ENCODE measurements around the gene TCF4.
"Not testable (repeated sequence)": the region's sequence is repeated elsewhere in the genome, so short reads cannot be mapped to it uniquely, and the experiment has no call there.

TCF4 gene

GRCh38 chr18:55486936-55487335 is 101.1 kb downstream of the TCF4 start:
- no peak overlapping the region for H3K4me3 ChIP-seq (ENCODE audit: low read depth, low read length)
- no peak for DNase-seq (ENCODE audit: low read depth)

- no peak overlapping the region for H3K4me3 ChIP-seq (ENCODE audit: low read depth, low read length)
- DNase-seq (ENCODE audit: low read depth) = peak; percentile 71
Observed at GRCh38 chr18:55485666-55486065, 102.3 kb downstream of the TCF4 start.

DNA sequence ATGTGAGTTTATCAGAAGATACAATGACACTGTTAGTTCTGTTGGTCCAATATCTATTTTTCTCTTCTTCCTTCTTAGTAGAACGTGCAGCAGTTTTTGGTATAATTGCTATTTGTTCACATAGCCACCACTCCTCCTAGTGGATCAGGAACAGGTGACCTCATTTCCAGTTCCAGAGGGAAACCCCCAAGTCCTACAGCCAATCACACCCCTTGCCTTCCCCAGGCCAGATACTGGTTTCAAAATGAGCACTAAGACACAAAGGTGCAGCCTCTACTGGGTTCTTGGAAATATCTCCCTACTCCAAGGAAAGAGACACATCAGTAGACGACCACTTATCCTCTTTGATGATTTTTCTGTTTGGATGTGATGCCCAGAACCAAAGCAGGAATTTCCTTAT is 103.2 kb downstream of the TCF4 start:
- DNase-seq (ENCODE audit: low read depth) = no peak
- no peak overlapping the region for H3K4me3 ChIP-seq (ENCODE audit: low read depth, low read length)

- H3K4me3 ChIP-seq (ENCODE audit: low read depth, low read length) = no peak overlapping the region
- DNase-seq (ENCODE audit: low read depth) = no peak
Observed at GRCh38 chr18:55483266-55483871, 104.6 kb downstream of the TCF4 start.

- no peak overlapping the region for H3K4me3 ChIP-seq (ENCODE audit: low read depth, low read length)
- DNase-seq (ENCODE audit: low read depth) = no peak
Observed at GRCh38 chr18:55479656-55480420, 108.2 kb downstream of the TCF4 start.

DNA sequence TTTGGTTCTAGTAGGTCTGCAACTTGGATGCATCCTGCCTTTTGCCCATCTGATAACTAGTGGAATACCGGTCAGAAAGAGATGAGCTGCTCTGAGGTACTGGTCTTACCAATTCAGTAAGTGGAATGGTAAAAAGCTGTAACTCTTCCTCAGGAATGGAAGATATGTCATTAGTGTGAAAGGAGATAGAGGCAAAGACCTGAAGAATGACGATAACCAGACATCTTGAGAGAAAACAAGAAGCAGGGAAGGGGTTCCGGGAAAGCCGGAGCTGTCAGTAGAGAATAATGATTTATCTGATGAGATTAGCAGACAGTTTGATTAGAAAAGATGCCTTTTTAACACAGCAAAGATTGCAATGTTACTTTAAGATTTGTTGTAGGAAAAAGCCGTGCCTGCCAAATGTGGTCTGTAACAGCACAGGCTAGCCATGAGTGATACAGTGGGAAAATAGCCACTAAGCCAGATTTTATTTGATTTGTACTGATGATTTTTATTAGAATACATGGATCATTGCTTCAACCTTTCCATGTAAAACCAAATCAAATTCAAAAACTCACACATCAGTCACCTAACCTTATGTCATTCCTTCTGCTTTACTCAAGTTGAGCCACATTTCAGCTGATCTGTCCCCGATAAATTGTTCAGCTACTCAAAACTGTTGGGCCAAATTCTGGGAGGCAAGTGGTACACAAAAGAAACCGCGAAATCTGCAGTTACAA is 110.0 kb downstream of the TCF4 start:
- H3K4me3 ChIP-seq (ENCODE audit: low read depth, low read length) = peak overlapping the region; percentile 45

GRCh38 chr18:55477499-55477859 is 110.5 kb downstream of the TCF4 start:
- peak overlapping the region; percentile 45 for H3K4me3 ChIP-seq (ENCODE audit: low read depth, low read length)

More for the DNA sequence above, 110.0 kb downstream of the TCF4 start:
- DNase-seq (ENCODE audit: low read depth) = no peak

DNA sequence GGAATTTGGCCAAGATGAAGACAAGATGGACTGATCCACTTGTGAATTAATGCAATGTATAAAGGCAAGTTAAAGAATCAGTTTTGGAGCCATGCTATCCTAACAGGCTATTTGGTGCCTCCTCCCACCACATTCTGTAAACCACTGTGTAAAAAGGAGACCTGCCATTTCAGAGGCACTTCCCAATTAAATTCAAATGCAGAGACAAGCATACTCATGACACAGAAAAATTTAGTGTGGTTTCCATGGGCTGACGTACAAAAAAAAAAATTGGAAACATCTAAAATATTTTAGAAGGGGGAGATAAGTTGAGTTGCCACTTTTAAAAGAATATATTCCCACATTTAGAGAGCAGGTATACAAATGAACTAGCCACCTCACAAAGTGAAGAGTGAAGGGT is 112.1 kb downstream of the TCF4 start:
- DNase-seq (ENCODE audit: low read depth) = no peak
- H3K4me3 ChIP-seq (ENCODE audit: low read depth, low read length) = no peak overlapping the region

More at GRCh38 chr18:55477499-55477859, 110.5 kb downstream of the TCF4 start:
- no peak for DNase-seq (ENCODE audit: low read depth)

GRCh38 chr18:55475467-55475866 is 112.5 kb downstream of the TCF4 start:
- DNase-seq (ENCODE audit: low read depth) = no peak
- no peak overlapping the region for H3K4me3 ChIP-seq (ENCODE audit: low read depth, low read length)

GRCh38 chr18:55473560-55473959 is 114.4 kb downstream of the TCF4 start:
- no peak for DNase-seq (ENCODE audit: low read depth)
- no peak overlapping the region for H3K4me3 ChIP-seq (ENCODE audit: low read depth, low read length)

DNA sequence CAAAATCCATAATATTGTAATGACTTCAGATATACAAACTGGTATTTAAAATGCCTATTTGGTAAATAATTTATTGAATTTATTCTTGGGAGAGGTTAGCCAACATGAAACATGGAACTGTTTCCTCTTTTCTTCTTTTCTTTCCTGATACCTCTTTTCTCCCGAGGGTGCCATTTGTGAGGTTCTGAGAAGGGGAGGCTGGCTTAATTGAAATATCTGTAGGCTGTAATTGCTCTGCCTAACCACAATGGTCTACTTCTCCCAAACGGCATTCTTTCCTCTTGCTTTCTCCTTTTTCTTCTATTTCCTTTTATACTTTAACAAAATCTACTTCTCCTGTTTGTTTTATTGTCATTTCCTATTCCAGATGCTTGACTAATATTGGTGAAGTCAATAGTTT is 114.9 kb downstream of the TCF4 start:
- no peak overlapping the region for H3K4me3 ChIP-seq (ENCODE audit: low read depth, low read length)
- no peak for DNase-seq (ENCODE audit: low read depth)

- no peak overlapping the region for H3K4me3 ChIP-seq (ENCODE audit: low read depth, low read length)
Observed at GRCh38 chr18:55470826-55471225, 117.2 kb downstream of the TCF4 start.

GRCh38 chr18:55469134-55469533 is 118.9 kb downstream of the TCF4 start:
- H3K4me3 ChIP-seq (ENCODE audit: low read depth, low read length); DNase-seq (ENCODE audit: low read depth): not testable (repeated sequence)

More at GRCh38 chr18:55470826-55471225, 117.2 kb downstream of the TCF4 start:
- no peak for DNase-seq (ENCODE audit: low read depth)

DNA sequence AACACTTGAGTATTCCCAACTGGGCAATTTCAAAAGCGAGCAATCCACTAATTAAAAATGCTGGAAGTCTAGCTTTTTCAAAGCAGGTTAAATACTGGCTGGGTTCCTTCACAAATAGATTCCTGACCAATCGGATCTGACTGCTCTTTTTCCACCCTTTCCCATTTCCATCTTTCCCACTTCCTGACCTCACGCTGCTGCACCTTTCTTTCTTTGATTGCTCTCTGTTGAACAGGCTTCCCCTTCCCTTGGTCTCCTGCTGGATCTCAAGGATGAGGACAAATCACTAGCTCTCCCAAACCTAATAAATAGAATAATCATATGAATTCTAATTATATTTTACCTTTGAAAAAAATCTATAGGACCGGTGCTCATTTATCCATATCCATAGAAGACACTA is 121.2 kb downstream of the TCF4 start:
- H3K4me3 ChIP-seq (ENCODE audit: low read depth, low read length) = no peak overlapping the region
- no peak for DNase-seq (ENCODE audit: low read depth)

- H3K4me3 ChIP-seq (ENCODE audit: low read depth, low read length) = no peak overlapping the region
- DNase-seq (ENCODE audit: low read depth) = no peak
Observed at GRCh38 chr18:55465313-55465712, 122.7 kb downstream of the TCF4 start.

- DNase-seq (ENCODE audit: low read depth) = no peak
- H3K4me3 ChIP-seq (ENCODE audit: low read depth, low read length) = no peak overlapping the region
Observed at GRCh38 chr18:55464581-55464980, 123.4 kb downstream of the TCF4 start.

GRCh38 chr18:55462652-55463051 is 125.3 kb downstream of the TCF4 start:
- DNase-seq (ENCODE audit: low read depth) = peak; percentile 45
- H3K4me3 ChIP-seq (ENCODE audit: low read depth, low read length) = no peak overlapping the region

GRCh38 chr18:55461848-55462247 is 126.1 kb downstream of the TCF4 start:
- H3K4me3 ChIP-seq (ENCODE audit: low read depth, low read length) = no peak overlapping the region
- DNase-seq (ENCODE audit: low read depth) = no peak

DNA sequence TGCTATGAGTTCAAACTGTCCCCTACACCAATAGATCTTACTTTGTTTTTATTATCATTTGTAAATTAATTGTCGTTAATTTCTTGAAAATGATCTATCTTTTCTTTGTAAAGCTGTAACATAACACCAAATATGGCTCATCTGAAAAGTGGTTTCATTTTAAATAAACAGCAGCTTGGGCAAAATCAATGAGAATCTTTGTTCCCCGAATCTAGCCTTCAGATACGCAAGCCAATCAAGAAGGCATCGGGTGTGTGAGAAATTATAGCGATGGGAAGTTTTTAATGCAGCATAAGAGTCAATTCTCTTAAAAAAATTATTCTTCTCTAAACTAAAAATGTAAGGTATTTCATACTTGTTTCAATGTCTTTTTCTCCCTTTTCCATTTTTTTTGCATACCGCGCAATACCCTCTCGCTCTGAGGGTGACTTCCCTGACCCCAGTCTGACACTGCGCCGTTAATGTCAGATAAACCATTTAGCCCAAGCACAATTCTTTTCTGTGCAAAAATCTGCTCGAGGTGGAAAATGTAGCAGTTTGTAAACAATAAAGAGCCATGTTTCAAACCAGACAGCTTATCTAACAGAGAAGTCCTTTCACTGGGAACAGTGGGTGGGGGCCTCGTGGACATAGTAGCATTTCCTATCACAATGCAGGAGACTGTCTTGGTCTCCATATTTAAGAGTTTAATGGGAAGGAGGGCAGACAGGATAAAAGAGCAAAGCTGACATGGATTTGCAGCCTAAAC is 129.4 kb downstream of the TCF4 start:
- H3K4me3 ChIP-seq (ENCODE audit: low read depth, low read length) = no peak overlapping the region
- no peak for DNase-seq (ENCODE audit: low read depth)

DNA sequence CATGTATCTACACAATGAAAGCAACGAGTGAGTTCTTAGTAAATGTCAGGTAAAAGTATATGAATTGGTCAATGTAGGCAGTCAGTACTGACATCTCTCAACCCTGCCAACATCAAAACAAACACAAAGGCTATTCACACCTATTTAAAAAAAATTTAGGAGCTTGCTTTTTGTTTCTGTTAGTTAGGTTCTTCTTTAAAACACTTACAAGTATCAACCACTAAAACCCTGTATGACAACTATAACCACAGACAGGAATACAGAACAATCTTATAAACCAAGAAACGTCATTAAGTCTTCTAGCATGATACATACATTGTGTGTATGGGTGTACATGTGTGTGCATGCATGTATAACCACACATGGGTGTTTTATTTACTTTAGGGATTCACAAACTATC is 131.0 kb downstream of the TCF4 start:
- DNase-seq (ENCODE audit: low read depth) = no peak
- H3K4me3 ChIP-seq (ENCODE audit: low read depth, low read length) = no peak overlapping the region

Data from skeletal muscle cell (primary cell).